Prostate gland (tissue), 2 donors: Measurements from ENCODE around the gene ARHGAP29. TPM values are rescaled to one million over a fixed set of nuclear protein-coding genes. Genes with fewer than 3 reads are reported as not detected.

Experiments
- DNase-seq: peaks from one replicate; pipeline ENCODE4 v3.0.0-alpha.2; 2019; ENCODE audit warnings: low spot score
- H3K27ac ChIP-seq, 2 donors: fragments of 200-600 bp; sonication (generic); 2 replicates each; pipeline ENCODE4 v1.5.1; 2017 to 2019
- H3K27me3 ChIP-seq: fragments of 200-600 bp; sonication (generic); replicated peaks from 2 replicates; pipeline ENCODE4 v1.5.1; 2019; ENCODE audit not compliant: insufficient read depth
- H3K36me3 ChIP-seq, 2 donors: fragments of 200-600 bp; sonication (generic); 1 replicate in 1 of 2; 2 replicates in 1 of 2; pipeline versions ENCODE4 v1.5.1 to v1.8.1; 2017 to 2019
- H3K4me1 ChIP-seq: fragments of 200-600 bp; sonication (generic); replicated peaks from 2 replicates; pipeline ENCODE4 v1.5.1; 2019
- H3K4me3 ChIP-seq, 2 donors: fragments of 200-600 bp; sonication (generic); 2 replicates each; pipeline ENCODE4 v1.5.1; 2017 to 2019
- H3K9me3 ChIP-seq: fragments of 200-600 bp; sonication (generic); 2 replicates; pipeline ENCODE4 v1.5.1; 2017
- POLR2A ChIP-seq: fragments of 450-650 bp; IDR thresholded peaks from one replicate; pipeline ENCODE4 v1.6.1; 2016; ENCODE audit warnings: antibody characterized with exemption, mild to moderate bottlenecking
- POLR2AphosphoS5 ChIP-seq: sonication (generic); formaldehyde crosslinking; IDR thresholded peaks from one replicate; pipeline ENCODE4 v1.6.1; 2017; ENCODE audit warnings: antibody characterized with exemption
- WGBS: methylation state at CpG from one replicate; pipeline ENCODE4 v1.1.5; 2018; 5-methylcytosine and 5-hydroxymethylcytosine counted together
- intact Hi-C: fragments of 100-400 bp; cut with DNase I; formaldehyde crosslinking; loops from one replicate; pipeline ENCODE4 v1.14.2; 2022
- total RNA-seq, 2 donors: library from RNA; depleted of rRNA; stranded (reverse); fragments of >200 nt; gene quantifications; one replicate each; pipeline ENCODE4 v1.1.0, GENCODE V29; 2016
- TF ChIP-seq, protein P1 (sequence below), 4 experiments: fragments of 200-600 bp in 2 of 4; fragments of 450-650 bp in 2 of 4; sonication (generic) in 2 of 4; IDR thresholded peaks; 1 replicate in 3 of 4; 2 replicates in 1 of 4; pipeline ENCODE4 v1.5.1; 2016 to 2019; ENCODE audit warnings: antibody characterized with exemption in 4 of 4, mild to moderate bottlenecking in 2 of 4, moderate library complexity in 2 of 4

The ARHGAP29 gene
- total RNA-seq, 2 donors from 2014 or later = 27.8 to 32.9 TPM

- H3K4me1 ChIP-seq = no peaks in the 10 kb centered on the region
- H3K4me3 ChIP-seq = no peak overlapping the region
- no peak overlapping the region for H3K27ac ChIP-seq
- H3K36me3 ChIP-seq = no peaks in the 10 kb centered on the region
- no peaks in the 10 kb centered on the region for H3K9me3 ChIP-seq
- no peak for DNase-seq
- H3K27me3 ChIP-seq = no peaks in the 10 kb centered on the region
- TF ChIP-seq POLR2A = no peak
- no peak for TF ChIP-seq POLR2AphosphoS5
- WGBS = 65% methylated on average over 6 of the region's 6 CpGs
- intact Hi-C loops = no loop called here
Measured at GRCh38 chr1:94125551-94126514, 111.6 kb downstream of the ARHGAP29 start.

- Histone ChIP-seq H3K4me1 (no peaks in the 10 kb centered on the region), H3K4me3 (no peak overlapping the region), H3K9me3 (no peaks in the 10 kb centered on the region), H3K36me3 (no peaks in the 10 kb centered on the region), H3K27ac (no peak overlapping the region), H3K27me3 (no peaks in the 10 kb centered on the region)
- TF ChIP-seq, protein P1, sequence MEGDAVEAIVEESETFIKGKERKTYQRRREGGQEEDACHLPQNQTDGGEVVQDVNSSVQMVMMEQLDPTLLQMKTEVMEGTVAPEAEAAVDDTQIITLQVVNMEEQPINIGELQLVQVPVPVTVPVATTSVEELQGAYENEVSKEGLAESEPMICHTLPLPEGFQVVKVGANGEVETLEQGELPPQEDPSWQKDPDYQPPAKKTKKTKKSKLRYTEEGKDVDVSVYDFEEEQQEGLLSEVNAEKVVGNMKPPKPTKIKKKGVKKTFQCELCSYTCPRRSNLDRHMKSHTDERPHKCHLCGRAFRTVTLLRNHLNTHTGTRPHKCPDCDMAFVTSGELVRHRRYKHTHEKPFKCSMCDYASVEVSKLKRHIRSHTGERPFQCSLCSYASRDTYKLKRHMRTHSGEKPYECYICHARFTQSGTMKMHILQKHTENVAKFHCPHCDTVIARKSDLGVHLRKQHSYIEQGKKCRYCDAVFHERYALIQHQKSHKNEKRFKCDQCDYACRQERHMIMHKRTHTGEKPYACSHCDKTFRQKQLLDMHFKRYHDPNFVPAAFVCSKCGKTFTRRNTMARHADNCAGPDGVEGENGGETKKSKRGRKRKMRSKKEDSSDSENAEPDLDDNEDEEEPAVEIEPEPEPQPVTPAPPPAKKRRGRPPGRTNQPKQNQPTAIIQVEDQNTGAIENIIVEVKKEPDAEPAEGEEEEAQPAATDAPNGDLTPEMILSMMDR (IDR thresholded peaks at IDR 0.05) = no peak
- TF ChIP-seq POLR2A (no peak), POLR2AphosphoS5 (no peak)
- DNase-seq = no peak
- intact Hi-C loops = no loop called here
- 88% methylated on average over 1 of the region's 1 CpG for WGBS
Measured at GRCh38 chr1:94124538-94124937, 112.8 kb downstream of the ARHGAP29 start.

- TF ChIP-seq POLR2A (no peak), POLR2AphosphoS5 (no peak)
- TF ChIP-seq, protein P1 (IDR thresholded peaks at IDR 0.05) = no peak
- no peak for DNase-seq
- 83% methylated on average over 5 of the region's 5 CpGs for WGBS
Measured at GRCh38 chr1:94122201-94122970, 115.0 kb downstream of the ARHGAP29 start.

More at GRCh38 chr1:94122201-94122970, 115.0 kb downstream of the ARHGAP29 start:
- intact Hi-C loops = no loop called here
- Histone ChIP-seq H3K9me3 (no peaks in the 10 kb centered on the region), H3K27me3 (no peaks in the 10 kb centered on the region), H3K27ac (no peak overlapping the region), H3K4me1 (no peaks in the 10 kb centered on the region), H3K4me3 (no peak overlapping the region), H3K36me3 (no peaks in the 10 kb centered on the region)

Other genes starting within 250 kb of the ARHGAP29 start
- under 1 TPM; 0.41 to 0.85 TPM for gene ABCA4, start 116.4 kb downstream of the ARHGAP29 start, total RNA-seq
- gene ABCD3, start 180.8 kb upstream of the ARHGAP29 start, total RNA-seq = 10 to 100 TPM; 35.5 to 38.5 TPM